Thymus (tissue), 11 donors: ENCODE measurements around the gene IL17REL. TPM values are rescaled to one million over a fixed set of nuclear protein-coding genes. Genes with fewer than 3 reads are reported as not detected.

Experiments used
- DNase-seq, 9 donors: peaks; one replicate each; pipeline ENCODE4 v3.0.0-alpha.2; 2013; ENCODE audit warnings: low spot score in 9 of 9, low read depth in 6 of 9, missing footprints in 1 of 9
- H3K27ac ChIP-seq, 2 donors: one replicate each; pipeline ENCODE4 v1.5.1; 2013; ENCODE audit warnings: control low read depth in 1 of 2, low read depth in 1 of 2, low read length in 1 of 2, mild to moderate bottlenecking in 1 of 2, moderate library complexity in 1 of 2
- H3K27me3 ChIP-seq, 2 donors: one replicate each; pipeline ENCODE4 v1.5.1; 2013; ENCODE audit warnings: low read length in 1 of 2; ENCODE audit not compliant: control insufficient read depth in 2 of 2, insufficient read depth in 1 of 2
- H3K36me3 ChIP-seq, 2 donors: one replicate each; pipeline ENCODE4 v1.5.1; 2013; ENCODE audit warnings: low read length in 1 of 2, mild to moderate bottlenecking in 1 of 2, moderate library complexity in 1 of 2; ENCODE audit not compliant: control insufficient read depth in 2 of 2, insufficient read depth in 2 of 2
- H3K4me1 ChIP-seq, 2 donors: one replicate each; pipeline ENCODE4 v1.5.1; 2013; ENCODE audit warnings: low read length in 2 of 2; ENCODE audit not compliant: control insufficient read depth in 2 of 2, insufficient read depth in 2 of 2
- H3K4me3 ChIP-seq, 2 donors: one replicate each; pipeline ENCODE4 v1.5.1; 2013; ENCODE audit warnings: low read length in 2 of 2, control low read depth in 1 of 2, mild to moderate bottlenecking in 1 of 2
- H3K9me3 ChIP-seq, 2 donors: one replicate each; pipeline ENCODE4 v1.5.1; 2013; ENCODE audit warnings: low read length in 1 of 2, mild to moderate bottlenecking in 1 of 2; ENCODE audit not compliant: control insufficient read depth in 2 of 2, insufficient read depth in 1 of 2
- WGBS: extraction: QIAGEN DNeasy Blood & Tissue Kit; methylation state at CpG from one replicate; pipeline ENCODE4 v1.1.7; 2013; 5-methylcytosine and 5-hydroxymethylcytosine counted together
- polyA plus RNA-seq: library from polyadenylated mRNA; stranded (reverse); fragments of 200-250 nt; gene quantifications from one replicate; pipeline ENCODE4 v1.2.3, GENCODE V29; 2013
- total RNA-seq: library from RNA; stranded (reverse); fragments of 120-200 nt; gene quantifications from one replicate; pipeline ENCODE4 v1.2.4, GENCODE V29; 2013
- donor health status: healthy.

Gene IL17REL
- total and polyA plus RNA-seq, 2 donors, result 2.4 to 5.9 TPM

DNA sequence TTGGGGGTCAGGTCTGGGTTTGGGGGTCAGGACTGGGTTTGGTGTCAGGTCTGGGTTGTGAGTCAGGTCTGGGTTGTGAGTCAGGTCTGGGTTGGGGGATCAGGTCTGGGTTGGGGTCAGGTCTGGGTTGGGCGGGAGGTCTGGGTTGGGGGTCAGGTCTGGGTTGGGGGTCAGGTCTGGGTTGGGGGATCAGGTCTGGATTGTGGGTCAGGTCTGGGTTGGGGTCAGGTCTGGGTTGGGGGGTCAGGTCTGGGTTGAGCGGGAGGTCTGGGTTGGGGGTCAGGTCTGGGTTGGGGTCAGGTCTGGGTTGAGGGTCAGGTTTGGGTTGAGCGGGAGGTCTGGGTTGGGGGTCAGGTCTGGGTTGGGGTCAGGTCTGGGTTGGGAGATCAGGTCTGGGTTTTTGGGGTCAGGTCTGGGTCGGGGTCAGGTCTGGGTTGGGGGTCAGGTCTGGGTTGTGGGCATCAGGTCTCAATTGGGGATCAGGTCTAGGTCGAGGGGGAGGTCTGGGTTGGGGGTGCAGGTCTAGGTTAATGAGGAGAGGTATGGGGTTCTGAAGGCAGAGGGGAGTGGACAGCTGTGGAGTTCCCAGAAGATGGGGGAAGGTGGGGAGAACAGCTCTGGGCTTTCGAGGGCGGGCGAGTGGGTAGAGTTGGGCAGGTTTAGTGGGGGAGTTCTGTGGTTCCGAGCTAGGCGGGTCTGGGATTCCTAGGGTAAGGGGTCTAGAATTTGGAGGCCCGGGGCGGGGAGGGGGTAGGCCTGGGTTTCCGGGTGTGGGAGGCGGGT is 44.9 kb upstream of the IL17REL start:
- Histone ChIP-seq H3K27me3 (peaks cover 28 to 57% of the 10 kb centered on the region in 2 donors), H3K36me3 (no peaks in the 10 kb centered on the region), H3K27ac (no peak overlapping the region), H3K9me3 (peaks cover 0 to 3% of the 10 kb centered on the region in 2 donors), H3K4me1 (no peaks in the 10 kb centered on the region), H3K4me3 (no peak overlapping the region)
- no peak for DNase-seq
- 93% methylated on average over 14 of the region's 14 CpGs for WGBS

DNA sequence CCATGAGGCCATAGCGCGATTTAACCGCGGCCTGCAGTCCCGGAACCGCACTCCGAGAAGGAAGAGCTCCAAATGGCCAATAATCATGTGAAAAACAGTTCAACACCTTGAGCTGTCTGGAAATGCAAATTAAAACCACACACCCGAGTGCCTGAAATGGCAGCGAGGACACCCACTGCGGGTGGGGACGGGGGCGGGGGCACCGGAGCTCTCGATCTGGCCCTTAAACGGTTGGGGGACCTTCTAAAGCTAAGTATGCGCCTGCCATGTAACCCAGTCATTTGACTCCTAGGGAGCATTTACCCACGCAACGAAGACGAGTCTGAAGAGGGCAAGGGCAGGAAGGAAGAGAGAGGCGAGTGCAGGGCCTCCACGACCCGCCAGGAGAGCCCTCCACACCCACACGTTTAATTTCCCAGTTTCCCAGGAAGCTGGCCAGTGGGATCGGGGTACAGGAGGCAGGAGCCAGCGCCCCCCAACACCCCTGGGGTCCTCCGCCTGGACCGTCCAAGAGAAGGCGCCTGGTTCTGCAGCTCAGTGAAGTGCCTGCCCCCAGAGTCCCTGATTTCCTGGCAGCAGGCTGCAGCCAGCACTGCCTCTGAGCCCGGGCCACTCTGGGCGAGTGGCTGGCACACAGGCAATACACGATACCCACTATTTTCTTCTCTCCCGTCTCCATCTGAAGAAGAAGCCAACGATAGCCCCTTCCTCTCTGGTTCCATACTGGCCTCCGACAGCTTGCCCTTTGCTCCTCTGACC is 43.8 kb upstream of the IL17REL start:
- no peak for DNase-seq
- H3K27me3 ChIP-seq, result peaks cover 28 to 52% of the 10 kb centered on the region in 2 donors
- WGBS, result 78% methylated on average over 34 of the region's 34 CpGs

DNA sequence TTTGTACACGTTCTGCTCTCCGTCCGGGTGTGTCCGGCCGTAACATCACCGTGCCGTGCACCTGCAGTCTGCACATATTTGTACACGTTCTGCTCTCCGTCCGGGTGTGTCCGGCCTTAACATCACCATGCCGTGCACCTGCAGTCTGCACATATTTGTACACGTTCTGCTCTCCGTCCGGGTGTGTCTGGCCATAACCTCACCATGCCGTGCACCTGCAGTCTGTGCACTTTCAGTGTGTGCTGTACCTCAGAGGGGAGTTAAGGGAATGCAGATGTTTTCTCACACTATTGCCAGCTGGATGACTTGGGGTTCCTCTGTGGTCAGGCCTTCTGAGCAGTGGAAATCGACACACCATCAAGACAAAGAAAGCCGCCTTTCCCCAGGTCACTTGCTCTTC is 41.3 kb upstream of the IL17REL start:
- 87% methylated on average over 18 of the region's 18 CpGs for WGBS
- DNase-seq, result no peak
- H3K27me3 ChIP-seq, result peaks cover 19 to 26% of the 10 kb centered on the region in 2 donors
- H3K4me1 ChIP-seq, result no peaks in the 10 kb centered on the region
- no peaks in the 10 kb centered on the region for H3K9me3 ChIP-seq
- H3K36me3 ChIP-seq, result no peaks in the 10 kb centered on the region
- H3K4me3 ChIP-seq, result no peak overlapping the region
- H3K27ac ChIP-seq, result no peak overlapping the region

More for the DNA sequence above, 43.8 kb upstream of the IL17REL start:
- peaks cover 0 to 3% of the 10 kb centered on the region in 2 donors for H3K9me3 ChIP-seq
- no peak overlapping the region for H3K27ac ChIP-seq
- no peak overlapping the region for H3K4me3 ChIP-seq
- no peaks in the 10 kb centered on the region for H3K36me3 ChIP-seq
- no peaks in the 10 kb centered on the region for H3K4me1 ChIP-seq

DNA sequence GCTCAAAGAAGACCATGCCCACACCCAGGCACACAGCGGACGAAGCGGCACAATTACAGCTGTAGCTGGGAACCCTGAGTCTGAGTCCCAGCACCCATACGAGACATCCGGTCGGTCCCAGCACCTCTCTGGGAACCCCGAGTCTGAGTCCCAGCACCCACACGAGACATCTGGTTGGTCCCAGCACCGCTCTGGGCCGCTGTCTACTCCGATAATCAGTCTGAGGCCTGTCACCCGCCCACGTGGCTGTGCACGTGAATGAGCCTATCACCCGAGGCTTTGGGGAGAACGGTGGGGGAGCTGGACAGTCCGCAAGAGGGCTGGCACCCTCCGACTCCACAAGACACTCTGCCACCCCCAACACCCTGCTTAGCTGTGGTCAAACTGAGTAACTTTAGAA is 39.4 kb upstream of the IL17REL start:
- H3K4me3 ChIP-seq, result no peak overlapping the region
- H3K27me3 ChIP-seq, result peaks cover 7 to 9% of the 10 kb centered on the region in 2 donors
- no peak overlapping the region for H3K27ac ChIP-seq
- WGBS, result 96% methylated on average over 18 of the region's 18 CpGs
- no peaks in the 10 kb centered on the region for H3K36me3 ChIP-seq
- H3K9me3 ChIP-seq, result no peaks in the 10 kb centered on the region
- H3K4me1 ChIP-seq, result no peaks in the 10 kb centered on the region
- DNase-seq, result no peak

DNA sequence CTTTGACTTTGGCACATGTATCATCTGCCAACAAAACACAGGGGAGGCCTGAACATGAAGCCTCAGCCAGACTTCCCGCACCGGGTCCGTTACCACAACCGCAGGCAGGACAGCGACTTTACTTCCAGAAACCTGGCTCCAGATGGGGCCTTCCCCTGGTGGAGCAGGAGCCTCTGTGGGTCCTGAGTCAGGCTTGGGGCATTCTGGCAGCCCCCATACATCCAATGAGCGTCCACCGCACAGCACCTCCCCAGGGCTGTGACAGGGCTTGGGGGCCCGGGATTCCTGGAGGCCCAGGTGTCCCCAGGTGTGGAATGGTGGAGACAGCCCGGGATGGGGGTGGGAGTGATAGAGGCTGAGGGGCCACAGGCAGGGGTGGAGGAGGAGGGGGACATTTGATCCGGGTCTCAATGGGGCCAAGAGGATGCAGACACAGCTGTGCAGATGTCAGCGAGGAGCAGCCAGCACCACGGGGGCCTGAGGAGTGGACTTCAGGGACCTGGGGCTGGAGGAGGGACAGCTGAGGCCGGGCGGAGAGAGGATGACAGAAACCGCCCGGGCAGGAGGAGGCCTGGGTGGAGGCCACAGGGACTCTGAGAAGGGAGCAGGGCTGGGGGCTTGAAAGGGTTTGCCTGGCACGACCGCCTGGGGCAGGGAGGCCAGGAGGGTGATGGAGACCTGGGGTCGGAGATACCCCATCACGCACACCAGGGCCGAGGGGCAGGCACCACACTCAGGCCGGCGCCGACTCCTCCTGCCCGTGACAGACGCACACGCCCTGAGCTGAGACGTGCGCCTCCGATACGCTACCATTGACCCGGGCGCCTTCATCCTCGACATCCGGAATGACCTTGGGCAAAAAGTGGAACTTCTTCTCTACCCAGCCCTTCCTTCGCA is 37.0 kb upstream of the IL17REL start:
- H3K4me1 ChIP-seq, result no peaks in the 10 kb centered on the region
- WGBS, result 95% methylated on average over 36 of the region's 36 CpGs
- no peaks in the 10 kb centered on the region for H3K9me3 ChIP-seq
- H3K36me3 ChIP-seq, result no peaks in the 10 kb centered on the region
- peaks cover 0 to 7% of the 10 kb centered on the region in 2 donors for H3K27me3 ChIP-seq
- no peak overlapping the region for H3K27ac ChIP-seq
- no peak for DNase-seq
- H3K4me3 ChIP-seq, result no peak overlapping the region

DNA sequence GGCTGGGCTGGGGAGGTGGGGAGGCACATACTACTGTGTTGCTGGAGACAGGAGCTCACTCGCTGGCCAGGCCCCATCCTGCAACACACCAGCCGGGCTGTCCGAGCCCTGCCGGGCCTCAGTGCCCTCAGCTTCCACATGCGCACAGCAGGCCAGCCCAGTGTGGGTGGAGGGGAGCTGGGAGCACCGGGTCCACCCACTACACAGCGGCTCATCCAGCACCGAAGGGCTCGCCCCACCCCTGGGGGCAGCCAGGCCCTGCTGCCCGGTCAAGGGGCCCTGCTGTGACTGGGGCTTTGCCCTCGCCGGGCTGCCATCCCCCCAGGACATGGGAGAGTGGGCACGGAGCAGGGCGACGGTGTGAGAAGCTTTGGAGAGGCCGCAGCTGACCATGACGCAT is 36.3 kb upstream of the IL17REL start:
- Histone ChIP-seq H3K27ac (no peak overlapping the region), H3K4me3 (no peak overlapping the region), H3K27me3 (peaks cover 0 to 10% of the 10 kb centered on the region in 2 donors), H3K9me3 (no peaks in the 10 kb centered on the region), H3K36me3 (no peaks in the 10 kb centered on the region), H3K4me1 (no peaks in the 10 kb centered on the region)
- WGBS, result 95% methylated on average over 17 of the region's 17 CpGs
- no peak for DNase-seq

DNA sequence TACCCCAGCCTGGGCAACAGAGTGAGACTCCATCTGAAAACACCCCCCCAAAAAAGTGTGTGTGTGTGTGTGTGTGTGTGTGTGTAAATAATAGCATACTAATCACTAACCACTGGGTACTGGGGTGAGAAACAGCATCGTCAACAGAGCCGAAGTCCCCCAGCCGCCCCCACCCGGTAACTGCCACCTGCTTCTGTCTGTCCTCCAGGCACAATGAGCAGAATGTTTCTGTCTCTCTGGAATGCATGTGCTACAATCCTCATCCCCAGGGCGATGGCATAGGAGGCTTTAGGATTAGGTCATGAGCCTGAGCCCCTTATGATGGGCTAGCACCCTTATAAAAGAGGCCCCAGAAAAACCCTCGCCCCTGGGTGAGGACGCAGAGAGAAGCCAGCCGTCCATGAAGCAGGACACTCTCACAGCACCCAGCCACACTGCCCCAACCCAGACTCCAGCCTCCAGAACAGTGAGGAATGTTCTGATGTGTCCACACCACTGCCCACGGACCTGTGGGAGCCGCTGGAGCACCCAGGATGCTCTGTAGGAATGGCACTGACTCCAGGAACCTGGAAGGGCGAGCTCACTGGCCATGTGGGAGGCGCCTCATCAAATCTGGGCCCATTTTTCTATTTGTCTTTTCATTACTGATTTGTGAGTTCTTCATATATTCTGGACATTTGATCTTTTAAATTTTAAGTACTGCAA is 35.6 kb upstream of the IL17REL start:
- H3K9me3 ChIP-seq, result no peaks in the 10 kb centered on the region
- no peaks in the 10 kb centered on the region for H3K4me1 ChIP-seq
- DNase-seq, result no peak
- 94% methylated on average over 12 of the region's 12 CpGs for WGBS
- H3K36me3 ChIP-seq, result no peaks in the 10 kb centered on the region
- no peak overlapping the region for H3K4me3 ChIP-seq
- H3K27me3 ChIP-seq, result peaks cover 0 to 12% of the 10 kb centered on the region in 2 donors
- no peak overlapping the region for H3K27ac ChIP-seq

DNA sequence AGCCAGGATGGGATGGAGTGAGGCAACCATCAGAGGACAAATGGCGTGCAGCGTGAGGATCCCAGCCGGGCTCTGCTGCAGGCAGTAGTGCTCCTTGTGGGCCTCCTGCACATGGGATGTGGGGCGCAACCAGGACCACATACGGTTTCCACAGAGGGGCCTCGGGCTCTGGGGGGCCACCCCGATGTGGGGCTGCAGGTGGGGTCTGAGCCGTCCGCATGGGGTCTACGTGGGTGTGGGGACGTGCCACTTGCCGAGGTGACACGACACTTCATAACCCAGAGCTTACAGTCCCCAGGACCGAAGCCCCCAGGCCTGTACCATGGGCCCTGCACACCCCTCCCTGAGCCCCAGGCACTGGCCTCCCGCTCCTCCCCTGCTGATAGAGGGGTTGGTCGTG is 34.8 kb upstream of the IL17REL start:
- WGBS, result 97% methylated on average over 16 of the region's 16 CpGs
- Histone ChIP-seq H3K27ac (no peak overlapping the region), H3K4me3 (no peak overlapping the region), H3K4me1 (no peaks in the 10 kb centered on the region), H3K9me3 (no peaks in the 10 kb centered on the region), H3K27me3 (peaks cover 0 to 12% of the 10 kb centered on the region in 2 donors), H3K36me3 (no peaks in the 10 kb centered on the region)
- no peak for DNase-seq
